ENCODE data around the gene GALNTL6.
A peak's percentile ranks its signal among the peaks of the same experiment; 100 is the strongest.

Gene GALNTL6

DNA sequence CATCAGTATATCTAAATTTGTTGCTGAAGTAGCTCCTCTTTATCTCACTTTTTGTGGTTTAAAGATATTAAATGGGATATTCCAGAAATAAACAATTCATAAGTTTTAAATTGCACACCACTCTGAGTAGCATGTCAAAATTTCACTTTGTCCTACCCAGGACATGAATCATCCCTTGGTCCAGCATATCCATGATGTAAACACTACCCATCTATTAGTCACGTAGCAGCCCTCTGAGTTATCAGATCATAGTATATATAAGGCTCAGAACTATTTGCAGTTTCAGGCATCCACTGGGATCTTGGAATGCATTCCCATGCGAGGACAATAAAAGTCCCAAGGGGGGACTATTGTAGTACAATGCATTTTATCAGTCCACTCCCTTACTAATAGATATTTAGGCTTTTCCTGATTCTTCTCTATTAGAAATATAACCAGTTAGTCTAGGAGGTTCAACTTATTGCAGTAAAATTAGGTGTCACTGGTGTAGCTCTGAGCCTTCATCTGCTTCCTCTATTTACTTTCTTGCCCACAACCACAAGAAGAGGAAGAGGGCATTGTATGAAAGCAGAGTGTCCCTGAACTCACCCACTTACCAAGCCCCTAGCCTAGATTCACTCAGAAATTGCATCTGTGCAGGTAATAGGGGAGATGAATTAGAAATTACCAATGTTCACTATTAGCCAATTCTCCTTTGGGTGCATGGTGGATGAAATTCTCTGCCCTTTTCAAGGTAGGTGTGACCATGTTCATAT, 945.6 kb downstream of the GALNTL6 start:
- H3K4me3 ChIP-seq (replicated peaks in 1 of 2; ENCODE audit: low read depth in 2 of 2, low read length in 2 of 2) = no peak overlapping the region
- DNase-seq (ENCODE audit: low read depth in 2 of 2) = peak; percentile 30 to 71
- no peak for TF ChIP-seq CTCF (IDR thresholded peaks at IDR 0.05; ENCODE audit: low read depth, low read length)

- no peak for TF ChIP-seq CTCF (IDR thresholded peaks at IDR 0.05; ENCODE audit: low read depth, low read length)
- no peak for DNase-seq (ENCODE audit: low read depth in 2 of 2)
- H3K4me3 ChIP-seq (replicated peaks in 1 of 2; ENCODE audit: low read depth in 2 of 2, low read length in 2 of 2) = no peak overlapping the region
Measured at GRCh38 chr4:172760512-172760911, 947.3 kb downstream of the GALNTL6 start.

DNA sequence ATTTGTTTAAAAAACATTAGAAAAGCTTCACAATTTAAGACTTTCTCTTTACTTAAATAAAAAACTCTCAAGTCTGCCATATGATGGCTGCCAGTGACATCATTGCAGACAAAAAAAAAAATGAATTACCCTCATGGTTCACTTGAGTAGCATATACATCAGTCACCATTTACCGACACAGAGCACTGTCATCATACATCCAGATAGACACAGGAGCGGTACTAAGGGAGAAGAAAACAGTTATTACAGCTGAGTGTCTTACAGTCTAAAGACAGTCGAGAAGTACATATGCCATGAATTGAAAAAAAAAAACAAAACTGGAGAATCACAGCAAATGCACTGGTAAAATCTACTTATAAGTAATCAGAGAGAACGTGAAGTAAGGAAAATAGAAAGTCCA, 949.7 kb downstream of the GALNTL6 start:
- no peak for DNase-seq (ENCODE audit: low read depth in 2 of 2)
- no peak overlapping the region for H3K4me3 ChIP-seq (replicated peaks in 1 of 2; ENCODE audit: low read depth in 2 of 2, low read length in 2 of 2)
- TF ChIP-seq CTCF (IDR thresholded peaks at IDR 0.05; ENCODE audit: low read depth, low read length) = no peak

- no peak for TF ChIP-seq CTCF (IDR thresholded peaks at IDR 0.05; ENCODE audit: low read depth, low read length)
- no peak overlapping the region for H3K4me3 ChIP-seq (replicated peaks in 1 of 2; ENCODE audit: low read depth in 2 of 2, low read length in 2 of 2)
- DNase-seq (ENCODE audit: low read depth in 2 of 2) = no peak
Measured at GRCh38 chr4:172770787-172771186, 957.6 kb downstream of the GALNTL6 start.

DNA sequence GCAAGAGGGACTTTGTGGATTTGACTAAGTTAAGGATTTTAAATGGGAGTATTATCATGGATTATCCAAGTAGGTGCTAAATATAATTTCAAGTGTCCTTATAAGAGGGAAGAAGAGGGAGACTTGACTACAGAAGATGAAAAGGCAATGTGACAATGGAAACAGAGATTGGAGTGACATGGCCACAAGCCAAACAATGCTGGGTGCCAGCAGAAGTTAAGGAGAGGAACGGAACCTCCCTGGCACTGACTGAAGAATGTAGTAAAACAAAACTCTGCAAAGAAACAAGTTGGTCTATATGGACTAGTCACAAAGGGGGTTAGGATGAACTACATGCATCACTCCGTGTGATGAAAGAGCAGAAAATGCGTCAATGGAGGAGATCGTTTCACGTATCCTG, 959.6 kb downstream of the GALNTL6 start:
- no peak overlapping the region for H3K4me3 ChIP-seq (replicated peaks in 1 of 2; ENCODE audit: low read depth in 2 of 2, low read length in 2 of 2)
- TF ChIP-seq CTCF (IDR thresholded peaks at IDR 0.05; ENCODE audit: low read depth, low read length) = no peak
- no peak for DNase-seq (ENCODE audit: low read depth in 2 of 2)

DNA sequence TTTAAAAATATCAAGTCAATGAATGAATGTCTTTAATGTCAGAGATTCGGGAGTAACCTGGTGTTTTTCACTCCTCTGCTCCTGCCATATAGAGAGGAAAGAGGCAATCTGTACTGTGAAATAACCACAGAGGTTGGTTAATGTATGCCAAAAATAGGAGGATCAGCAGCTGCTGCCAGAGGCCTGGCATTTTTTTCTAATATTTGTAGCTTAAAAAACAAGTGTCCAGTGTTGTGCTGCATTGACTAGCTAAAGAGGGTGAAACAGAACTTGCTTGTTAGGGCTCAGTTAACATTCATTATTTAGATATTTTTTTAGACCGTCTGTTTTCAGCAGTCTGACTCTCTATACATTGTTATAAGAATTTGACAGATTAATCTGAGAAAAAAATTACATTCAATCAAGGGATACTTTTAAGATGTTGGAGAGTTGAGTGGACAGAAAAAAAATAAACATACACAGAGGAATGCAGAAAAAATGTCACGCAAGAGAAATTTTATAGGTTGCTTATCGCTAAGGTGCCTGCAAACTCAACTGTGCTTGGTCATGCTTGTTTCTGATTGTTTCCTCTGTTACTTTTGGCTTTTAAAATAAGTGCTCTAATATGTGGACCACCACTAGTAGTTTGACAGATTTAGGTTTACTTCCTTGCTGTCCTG, 963.1 kb downstream of the GALNTL6 start:
- H3K4me3 ChIP-seq (replicated peaks in 1 of 2; ENCODE audit: low read depth in 2 of 2, low read length in 2 of 2) = no peak overlapping the region
- DNase-seq (ENCODE audit: low read depth in 2 of 2) = no peak
- TF ChIP-seq CTCF (IDR thresholded peaks at IDR 0.05; ENCODE audit: low read depth, low read length) = no peak

Data from cardiac fibroblast (primary cell).